HG03045 (cell line): Measurements from ENCODE around the gene PCMTD2.

ENCODE experiments used
- ATAC-seq: cut with Tn5 transposase; IDR thresholded peaks from one replicate; pipeline ENCODE4 v1.9.1; 2021; ENCODE audit warnings: mild to moderate bottlenecking, moderate library complexity; ENCODE audit not compliant: unreplicated experiment

Gene PCMTD2

DNA sequence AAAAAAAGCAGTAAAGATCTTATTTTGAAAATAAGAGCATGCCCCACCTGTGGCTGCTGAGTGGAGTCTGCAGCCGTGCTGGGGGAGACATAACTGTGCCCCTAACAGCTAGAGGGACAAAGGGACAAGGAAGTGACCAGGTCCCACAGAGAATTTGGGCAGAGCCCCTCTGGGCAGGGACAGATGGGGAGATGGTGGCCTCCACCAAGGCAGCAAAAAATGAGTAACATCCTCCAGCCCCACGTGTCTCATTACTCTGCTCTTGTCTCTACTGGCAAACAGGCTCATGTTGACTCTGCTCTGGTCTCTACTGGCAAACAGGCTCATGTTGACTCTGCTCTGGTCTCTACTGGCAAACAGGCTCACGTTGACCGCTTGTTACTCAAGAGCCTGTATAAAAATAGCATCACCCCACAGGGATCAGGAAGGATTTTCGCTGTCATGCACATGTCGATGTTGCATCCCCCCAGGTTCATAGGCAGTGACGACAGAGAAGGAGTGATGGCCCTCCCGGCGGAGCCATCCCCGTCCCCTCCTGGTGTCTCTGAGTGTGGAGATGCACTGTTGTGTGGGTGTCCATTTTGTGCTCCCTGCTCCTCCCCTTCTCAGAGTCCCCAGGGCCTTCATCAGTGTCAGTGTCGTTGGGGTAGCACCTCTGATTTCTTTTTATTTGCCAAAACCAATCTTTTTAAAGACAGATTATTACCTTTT is 17.3 kb upstream of the PCMTD2 start:
- no peak for ATAC-seq

DNA sequence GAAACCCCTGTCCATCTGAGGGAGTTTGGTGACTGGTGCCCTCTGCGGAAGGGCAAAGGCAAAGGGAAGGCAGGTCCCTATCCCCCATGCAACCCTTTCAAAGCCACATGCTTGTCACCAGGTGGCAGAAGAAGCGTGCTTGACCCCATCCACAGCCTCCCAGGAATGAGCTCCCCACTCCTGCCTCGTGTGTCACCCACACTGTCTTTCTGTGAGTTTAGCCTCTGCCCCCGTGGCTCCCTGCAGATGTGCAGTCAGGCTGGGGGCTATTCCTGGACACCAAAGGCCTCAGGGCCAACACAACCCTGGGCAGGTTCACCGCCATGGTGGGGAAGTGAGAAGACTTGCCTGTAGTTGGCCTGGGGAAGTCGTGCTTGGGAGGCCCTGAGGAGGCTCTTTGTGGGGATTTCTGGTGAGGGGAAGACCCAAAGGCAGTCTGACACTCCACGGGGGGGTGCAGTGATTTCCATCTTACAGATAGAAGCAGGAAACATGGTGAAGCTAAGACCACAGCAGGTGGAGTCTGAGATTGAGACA is 16.6 kb upstream of the PCMTD2 start:
- peak; percentile 43 for ATAC-seq

DNA sequence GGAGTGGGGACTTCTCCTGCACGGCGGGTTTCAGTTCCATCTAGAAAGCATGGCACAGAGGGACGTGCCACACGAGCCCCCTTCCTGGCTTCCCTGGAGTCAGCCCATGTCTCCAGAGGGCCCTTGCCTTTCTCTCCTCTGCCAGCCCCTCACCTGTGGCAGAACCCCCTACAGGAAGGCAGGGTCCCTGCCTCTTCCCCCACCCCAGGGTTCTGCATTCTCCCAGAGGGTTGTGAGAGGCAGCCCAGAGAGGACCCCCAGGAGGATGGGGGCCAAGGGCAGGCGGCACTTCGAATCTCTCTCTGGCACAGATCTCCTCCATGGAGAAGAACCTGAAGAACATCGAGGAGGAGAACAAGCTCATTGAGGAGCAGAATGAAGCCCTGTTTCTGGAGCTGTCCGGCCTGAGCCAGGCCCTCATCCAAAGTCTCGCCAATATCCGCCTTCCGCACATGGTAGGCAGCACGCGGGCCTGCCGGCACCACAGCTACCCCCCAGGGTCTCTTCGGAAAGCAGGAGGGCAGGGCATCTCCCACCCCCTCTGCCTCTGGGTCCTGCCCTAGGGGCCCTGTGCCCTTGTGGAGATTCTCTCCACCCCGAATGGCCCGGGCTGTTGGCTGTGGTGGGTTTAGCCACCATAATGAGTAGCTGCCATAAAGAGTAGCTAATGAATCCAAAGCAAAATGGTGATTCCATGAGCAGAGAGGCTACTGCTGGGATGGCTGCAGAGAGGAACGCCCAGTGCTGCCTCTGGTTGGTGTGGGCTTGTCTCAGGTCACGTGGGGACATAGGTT is 15.9 kb upstream of the PCMTD2 start:
- ATAC-seq: peak; percentile 12

DNA sequence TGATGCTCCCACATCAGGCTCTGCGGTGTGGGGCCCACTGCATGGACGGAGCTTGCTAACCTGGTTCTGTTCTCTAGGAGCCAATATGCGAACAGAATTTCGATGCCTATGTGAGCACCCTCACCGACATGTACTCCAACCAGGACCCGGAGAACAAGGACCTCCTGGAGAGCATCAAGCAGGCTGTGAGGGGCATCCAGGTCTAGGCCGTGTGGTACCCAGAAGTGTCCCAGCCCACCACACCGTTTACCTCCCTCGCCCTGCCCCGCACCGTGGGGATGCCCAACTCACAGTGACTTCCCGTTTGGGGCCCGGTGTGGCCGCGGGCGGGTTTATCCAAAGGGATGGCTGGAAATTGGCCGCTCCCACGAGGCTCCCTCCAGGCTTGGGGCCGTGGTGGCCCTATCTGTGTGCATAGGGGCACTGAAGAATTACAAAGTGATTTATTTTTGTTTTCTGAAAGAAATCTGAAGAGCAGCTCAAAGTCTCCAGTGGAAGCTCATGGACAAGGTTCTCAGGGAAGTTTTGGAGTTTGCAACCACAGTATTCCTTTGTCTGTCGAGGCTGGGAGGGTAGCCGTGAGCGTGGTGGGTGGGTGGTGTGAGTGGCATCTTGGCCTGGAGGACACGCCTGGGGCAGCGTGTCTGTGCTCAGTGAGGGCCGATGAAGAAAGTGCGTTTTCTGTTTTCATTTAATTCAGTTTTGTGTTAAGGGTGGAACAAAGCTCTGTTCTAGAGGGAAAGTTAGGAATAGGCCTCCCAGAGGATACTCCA is 15.1 kb upstream of the PCMTD2 start:
- no peak for ATAC-seq

DNA sequence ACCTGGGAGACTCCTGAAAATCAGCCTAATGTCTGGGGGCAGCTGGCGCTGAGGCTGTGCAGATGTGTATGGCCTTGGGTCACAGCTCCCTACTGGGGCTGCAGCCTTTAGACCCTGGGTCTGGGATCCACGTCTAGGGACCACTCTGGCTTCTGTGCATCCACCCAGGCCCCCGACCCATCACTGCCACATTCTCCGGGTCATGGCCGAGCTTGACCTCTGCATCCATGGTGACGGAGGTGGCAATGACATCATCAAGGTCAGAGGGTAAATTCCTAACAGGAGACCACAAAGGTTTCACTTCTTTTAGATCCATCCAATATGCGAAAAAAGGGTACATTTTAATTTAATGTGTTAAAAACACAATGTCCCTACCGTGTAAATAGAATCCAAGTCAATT is 14.5 kb upstream of the PCMTD2 start:
- ATAC-seq: no peak

DNA sequence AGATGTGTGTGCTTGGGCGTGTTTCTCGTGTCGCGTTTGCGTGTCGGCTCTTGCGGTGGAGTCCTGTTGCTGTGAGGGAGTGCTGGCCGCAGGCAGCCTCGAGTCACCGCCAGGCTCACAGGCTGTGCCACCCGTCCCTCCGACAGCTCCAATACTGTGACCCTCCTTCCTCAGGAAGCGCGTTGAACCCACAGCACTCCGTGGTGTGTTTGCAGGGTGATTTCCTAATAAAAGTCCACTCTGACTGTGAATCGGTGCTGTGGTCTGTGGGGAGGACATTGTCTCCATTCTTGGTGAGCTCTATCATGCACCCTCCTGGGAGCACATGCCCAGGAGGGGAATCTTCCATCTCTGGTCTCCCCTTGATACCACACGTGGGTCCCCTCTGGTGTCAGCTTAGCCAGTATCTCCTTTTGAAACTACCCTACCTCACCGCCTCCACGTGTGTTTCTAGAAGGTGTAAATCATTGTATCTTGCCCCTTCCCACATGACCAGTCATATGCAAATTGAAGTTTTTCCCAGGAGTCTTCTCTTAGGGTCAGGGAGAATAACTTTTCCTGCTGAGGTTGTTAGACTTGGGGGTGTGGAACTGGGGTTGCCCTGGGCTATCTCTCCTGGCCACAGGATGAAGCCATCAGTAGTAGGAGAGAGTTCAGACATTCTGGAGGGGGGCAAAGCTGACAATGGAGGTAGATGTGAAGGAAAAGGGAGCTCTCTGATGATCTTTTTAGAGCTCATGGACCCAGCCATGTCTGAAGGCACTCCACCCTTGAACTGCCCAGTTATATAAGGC is 13.3 kb upstream of the PCMTD2 start:
- ATAC-seq: no peak

DNA sequence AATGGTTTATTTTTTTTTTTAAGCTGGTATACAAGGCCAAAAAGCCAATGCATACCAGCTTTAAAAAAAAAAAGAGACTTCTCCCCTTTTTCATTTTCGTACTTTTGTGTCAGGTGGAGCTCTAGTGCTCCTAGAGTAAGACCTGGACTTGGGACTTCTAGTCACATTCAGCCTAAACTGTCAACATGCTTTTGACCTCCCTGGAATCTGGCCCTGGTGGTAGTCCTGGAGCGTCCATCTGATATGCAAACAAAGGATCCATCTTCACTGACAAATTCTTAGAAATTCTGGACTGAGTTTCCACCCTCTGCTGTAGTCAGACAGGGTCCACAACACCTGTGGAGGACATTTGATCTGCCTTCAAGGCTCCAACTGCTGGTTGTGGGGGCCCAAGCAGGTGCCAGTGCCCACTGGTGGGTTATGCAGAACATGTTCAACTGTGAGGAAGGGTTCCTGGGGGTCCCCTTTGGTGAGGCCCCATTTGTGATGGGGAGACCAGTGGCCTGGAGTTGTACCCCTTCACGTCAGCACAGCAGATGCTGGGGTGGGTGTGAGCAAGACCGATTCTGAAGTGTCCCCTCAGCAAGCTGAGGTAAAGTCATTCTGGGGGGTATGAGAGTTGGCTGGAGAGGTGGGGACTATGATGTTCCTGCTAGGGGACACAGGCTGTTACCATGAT is 12.6 kb upstream of the PCMTD2 start:
- ATAC-seq: no peak

DNA sequence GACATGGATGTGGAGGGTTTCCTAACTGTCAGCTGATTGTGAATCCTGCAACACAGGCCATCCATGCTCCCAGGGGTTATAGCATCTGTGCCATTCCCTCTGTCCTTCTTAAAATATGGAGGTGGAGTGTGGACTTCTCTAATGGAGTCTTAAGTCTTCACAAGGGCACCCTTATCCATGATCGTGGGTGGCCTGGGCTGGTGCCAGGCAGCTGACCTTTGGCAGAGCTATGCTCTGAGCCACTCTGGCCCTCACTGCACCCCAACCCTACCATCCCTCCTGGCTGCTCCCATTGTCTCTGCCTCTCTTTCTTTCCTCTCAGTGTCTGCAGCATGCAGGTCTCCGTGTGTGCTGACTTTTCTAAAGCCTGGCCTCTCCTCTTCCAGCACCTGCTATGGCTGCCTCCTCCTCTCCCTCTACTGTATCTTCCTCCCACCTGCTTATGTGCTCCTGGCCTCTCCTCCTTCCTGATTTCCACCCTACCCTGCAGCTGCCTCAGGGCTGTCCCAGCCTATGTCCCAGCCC is 11.2 kb upstream of the PCMTD2 start:
- no peak for ATAC-seq

DNA sequence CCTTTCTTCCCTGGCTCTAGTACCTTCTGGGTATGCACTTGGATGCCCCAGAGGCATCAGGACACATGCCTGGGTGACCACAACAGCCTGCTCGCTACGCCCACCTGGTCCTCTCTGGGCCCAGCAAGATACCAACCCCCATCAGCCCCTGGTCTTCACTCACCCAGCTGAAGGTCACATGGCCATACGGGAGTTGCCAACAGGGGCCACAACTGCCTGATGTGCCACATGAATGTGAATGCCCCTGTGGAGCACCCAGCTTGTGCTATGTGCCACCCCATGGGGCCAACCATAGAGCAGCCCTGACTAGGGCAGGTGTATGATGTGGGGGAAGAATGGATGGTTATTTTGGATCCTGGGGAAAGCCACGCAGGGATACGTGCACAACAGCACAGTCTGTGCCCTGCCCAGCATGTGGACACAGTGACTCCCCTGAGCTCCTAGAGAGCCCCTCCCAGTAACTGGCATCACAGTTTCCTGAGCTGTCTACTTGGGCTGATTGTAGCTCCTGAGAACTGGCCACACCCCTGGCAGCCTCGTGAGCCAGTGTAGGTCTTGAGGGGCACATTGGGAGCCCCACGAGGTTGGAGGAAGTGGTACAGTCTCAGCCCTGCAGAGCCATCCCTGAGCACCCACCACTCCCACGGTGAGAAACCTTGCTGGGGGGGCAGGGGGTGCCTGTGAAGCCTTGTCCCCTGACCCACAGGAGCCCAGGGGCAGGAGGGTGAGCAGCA is 10.5 kb upstream of the PCMTD2 start:
- no peak for ATAC-seq

DNA sequence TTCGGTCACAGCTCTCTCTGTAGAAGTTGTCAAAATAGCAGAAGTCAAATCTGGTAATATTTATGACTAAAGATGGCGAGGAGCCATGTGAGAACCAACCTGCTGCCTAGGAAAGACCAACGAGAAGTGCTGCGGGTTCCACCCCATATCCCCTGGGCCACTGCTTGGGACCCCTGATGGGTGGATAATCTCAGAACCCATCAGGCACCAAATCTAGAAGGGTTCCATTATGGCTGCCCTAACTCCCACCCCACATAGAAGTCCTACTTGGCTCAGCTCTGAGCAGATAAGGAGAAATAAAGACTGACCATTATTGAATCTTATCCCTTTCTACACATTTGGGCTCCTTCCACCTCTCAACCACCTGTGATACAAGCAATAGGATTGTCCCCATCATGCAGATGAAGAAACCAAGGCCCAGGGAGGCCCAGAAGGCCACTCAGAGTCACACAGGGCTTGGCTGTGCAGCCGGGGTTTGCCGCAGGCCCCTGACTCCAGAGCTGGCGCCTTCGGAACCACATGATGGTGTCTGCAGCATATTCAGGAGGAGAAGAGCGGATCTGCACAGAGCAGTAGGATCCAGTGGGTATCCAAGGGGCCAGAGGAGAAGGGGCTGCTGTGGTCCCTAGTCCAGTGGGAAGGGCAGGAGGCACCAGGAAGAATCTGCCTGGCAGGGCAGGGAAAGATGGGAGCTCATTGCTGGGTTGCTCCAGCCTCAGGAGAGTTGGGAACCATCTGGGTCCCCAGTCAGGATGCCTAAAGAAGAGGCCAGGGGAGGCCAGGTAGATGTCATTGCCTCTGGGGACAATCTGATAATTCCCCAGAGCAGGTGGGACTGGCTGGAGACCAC is 9.6 kb upstream of the PCMTD2 start:
- ATAC-seq: no peak

DNA sequence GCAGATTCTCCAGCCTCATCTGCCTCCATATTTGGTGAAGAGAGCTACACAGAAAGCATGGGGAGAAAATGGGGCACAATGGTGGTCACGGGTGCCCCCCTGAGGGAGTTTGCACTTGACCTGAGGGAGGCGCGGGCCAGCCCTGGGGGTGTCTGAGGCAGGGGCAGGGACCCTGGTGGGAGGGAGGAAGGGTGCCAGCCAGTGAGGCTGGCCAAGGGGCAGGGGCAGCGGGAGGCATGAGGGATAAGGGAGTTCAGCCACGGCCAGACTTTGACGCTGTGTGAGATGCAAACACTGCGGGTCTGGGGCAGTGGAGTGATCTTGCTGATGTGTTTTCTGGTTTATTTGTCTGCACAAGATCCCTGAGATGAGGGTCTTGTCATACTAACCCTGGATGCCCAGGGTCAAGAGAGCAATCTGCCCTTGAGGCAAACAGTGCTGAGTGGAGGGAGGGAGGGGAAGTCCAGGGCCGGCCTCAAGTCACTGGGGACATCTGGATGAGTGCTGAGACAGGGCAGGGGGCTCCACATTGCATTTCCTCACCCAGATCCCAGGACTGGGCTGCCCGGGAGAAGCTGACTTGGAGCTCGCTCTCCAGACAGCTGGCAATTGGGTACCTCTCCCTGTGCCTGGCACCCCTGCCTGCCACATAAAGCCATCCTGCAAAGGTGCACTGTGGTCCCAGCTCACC is 8.8 kb upstream of the PCMTD2 start:
- no peak for ATAC-seq

DNA sequence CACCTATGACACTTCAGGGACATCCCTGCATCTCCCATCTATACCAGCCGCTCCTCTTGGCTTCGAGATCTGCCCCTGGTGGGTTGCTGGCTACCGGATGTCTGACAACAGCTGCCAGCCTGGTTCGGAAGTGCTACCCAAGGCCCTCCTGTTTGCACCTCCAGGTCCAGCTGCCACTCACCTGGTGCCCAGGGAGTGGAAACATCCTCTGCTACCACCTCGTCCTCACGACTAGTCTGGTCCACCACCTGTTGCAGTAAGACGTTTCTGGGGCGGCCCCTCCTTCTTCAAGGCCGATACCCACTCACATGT is 8.3 kb upstream of the PCMTD2 start:
- ATAC-seq: no peak

DNA sequence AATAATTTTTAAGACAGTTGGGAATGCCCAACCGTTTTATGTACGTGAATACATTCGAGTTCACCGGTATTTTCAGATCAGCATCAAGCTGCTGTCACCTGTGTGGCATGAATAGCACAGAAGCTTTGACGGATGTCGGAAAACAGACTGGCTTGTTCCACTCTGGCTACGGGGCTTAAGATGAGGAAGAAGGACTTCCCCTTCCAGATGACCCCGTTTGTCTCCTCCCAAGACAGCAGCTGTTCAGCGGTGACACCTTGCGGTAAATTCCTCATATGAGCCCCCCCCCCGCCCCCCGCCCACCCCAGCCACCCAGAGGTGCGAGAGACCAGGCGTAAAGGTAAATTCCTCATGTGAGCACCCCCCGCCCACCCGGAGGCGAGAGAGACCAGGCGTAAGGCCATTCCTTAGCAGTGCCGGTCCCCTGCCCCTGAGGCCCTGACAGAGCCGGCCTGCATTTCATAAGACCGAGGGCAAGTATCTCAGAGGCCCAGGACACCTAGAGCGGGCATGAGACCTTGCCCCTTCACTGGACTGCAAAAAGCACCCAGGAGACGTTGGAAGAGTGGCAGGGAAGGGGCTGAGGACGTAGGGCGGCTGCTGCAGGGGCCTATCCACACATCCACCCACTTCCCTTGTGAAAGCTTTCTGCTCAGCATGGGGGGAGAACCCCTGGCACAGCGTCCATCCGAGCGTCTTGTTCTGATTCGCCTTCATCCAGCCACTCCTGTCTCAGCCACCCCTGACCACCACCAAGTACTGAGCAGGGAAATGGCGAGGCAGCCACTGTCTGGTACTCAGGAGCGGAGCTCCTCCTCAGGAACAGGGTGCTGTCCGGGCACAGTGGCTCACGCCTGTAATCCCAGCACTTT is 7.3 kb upstream of the PCMTD2 start:
- ATAC-seq: no peak

DNA sequence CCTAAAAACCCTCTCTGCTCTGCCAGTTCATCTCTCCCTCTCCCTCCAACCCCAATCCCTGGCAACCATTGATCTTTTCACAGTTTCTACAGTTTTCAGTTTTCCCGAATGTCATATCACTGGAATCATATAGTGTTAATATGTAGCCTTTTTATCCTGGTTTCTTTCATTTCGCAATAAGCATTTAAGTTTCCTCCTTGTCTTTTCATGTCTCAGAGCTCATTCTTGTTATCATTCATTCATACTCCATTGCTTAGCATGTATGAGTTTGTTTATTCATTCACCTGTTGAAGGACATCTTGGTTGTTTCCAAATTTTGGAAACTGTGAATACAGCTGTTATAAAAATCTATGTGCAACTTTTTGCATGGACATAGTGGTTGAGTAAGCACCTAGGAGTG is 5.5 kb upstream of the PCMTD2 start:
- ATAC-seq: no peak

DNA sequence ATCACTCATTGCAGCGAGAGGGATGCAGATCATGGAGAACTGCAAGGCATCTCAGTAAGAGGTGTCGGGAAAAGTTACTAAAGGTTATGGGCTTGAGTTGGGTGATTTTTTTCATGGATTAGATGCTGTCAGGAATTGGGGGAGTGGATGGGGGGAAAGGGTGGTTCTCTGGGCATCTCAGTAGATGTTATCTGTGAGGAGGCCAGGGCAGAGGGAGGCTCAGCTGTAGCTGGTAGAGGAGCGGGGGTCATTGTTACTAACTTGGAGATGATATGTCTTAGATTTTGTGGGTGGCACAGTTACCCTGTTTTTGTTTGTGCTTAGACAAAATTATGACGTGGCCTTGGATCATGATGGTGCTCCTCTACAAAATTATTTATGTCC is 2.6 kb upstream of the PCMTD2 start:
- no peak for ATAC-seq

DNA sequence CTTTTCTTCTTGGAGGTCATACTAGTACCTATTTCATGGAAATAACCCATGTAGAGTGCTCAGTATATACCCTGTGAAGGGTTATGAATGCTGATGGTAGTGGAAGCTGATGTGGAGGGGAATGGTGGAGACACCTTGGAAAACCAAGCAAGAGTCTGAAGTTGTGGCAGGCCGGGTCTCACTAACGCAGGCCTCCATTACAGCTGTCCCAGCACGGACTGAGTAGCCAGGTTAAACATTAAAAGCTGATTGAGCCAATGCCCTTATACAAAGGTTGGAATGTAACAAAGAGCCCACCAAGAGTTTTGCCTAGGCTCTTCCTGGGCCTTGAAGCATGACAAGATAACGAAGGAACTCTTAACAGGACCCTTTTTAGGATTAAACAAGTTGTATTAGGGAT is 2.1 kb upstream of the PCMTD2 start:
- ATAC-seq: no peak

DNA sequence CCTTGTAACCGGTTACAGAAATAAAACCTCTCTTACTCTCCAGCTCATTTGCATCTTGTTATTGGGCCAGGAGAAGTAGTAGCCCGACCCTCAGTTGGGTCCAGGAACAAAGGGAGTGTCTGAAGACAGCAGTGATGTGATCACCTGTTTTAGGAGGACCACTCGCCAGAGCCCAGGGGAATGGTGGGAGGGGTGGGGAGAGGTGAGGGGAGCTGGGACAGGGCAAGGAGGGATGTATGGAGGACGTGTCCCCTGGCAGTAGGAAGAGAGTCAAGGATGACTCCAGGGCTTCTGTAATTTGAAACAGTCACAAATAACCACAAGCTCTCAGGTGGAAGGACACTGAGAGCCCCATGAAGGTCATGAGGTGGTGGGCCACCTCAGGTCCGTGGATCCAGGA is 1.4 kb upstream of the PCMTD2 start:
- no peak for ATAC-seq
